Colonic mucosa (tissue), 4 donors: Measurements from ENCODE around the gene EPGN. TPM values are rescaled to one million over a fixed set of nuclear protein-coding genes. Genes with fewer than 3 reads are reported as not detected.

Experiments
- DNase-seq: peaks from one replicate; pipeline ENCODE4 v3.0.0-alpha.2; 2020
- H3K27ac ChIP-seq: fragments of 200-600 bp; one replicate; pipeline ENCODE4 v1.8.0; 2021
- H3K27me3 ChIP-seq: fragments of 200-600 bp; one replicate; pipeline ENCODE4 v1.8.0; 2021
- H3K36me3 ChIP-seq: fragments of 200-600 bp; one replicate; pipeline ENCODE4 v1.8.0; 2021
- H3K4me1 ChIP-seq: fragments of 200-600 bp; one replicate; pipeline ENCODE4 v1.8.0; 2021; ENCODE audit warnings: mild to moderate bottlenecking
- H3K4me3 ChIP-seq: fragments of 200-600 bp; one replicate; pipeline ENCODE4 v1.8.0; 2021
- H3K9ac ChIP-seq, 2 donors: one replicate each; pipeline ENCODE4 v1.7.0; 2013; ENCODE audit warnings: control low read depth in 2 of 2, low read depth in 2 of 2, low read length in 2 of 2
- H3K9me3 ChIP-seq: fragments of 200-600 bp; one replicate; pipeline ENCODE4 v1.8.0; 2021
- CTCF ChIP-seq: fragments of 200-600 bp; IDR thresholded peaks from one replicate; pipeline ENCODE4 v1.8.0; 2022; ENCODE audit warnings: antibody characterized with exemption, mild to moderate bottlenecking
- intact Hi-C: fragments of 100-400 bp; cut with DNase I; formaldehyde crosslinking; loops from one replicate; pipeline ENCODE4 v1.14.1; 2022
- total RNA-seq, 2 donors: library from RNA; stranded (reverse); fragmentation: NEBNext Ultra II Directional in 1 of 2; extraction: Animal tissue kit (Norgen Biotek cat#: 25700) in 1 of 2; gene quantifications; one replicate each; pipeline ENCODE4 v1.2.1, GENCODE V29; 2021
- donor health status: healthy.
- donor health status: DM: no; HTN: no; CAD: no.
- donor health status: DM: no; HTN: no; CAD: no.

The EPGN gene
- total RNA-seq, 2 donors from 2014 or later: not detected

GRCh38 chr4:74325886-74326285 lies 17.6 kb downstream of the EPGN start:
- no peaks in the 10 kb centered on the region for H3K9me3 ChIP-seq
- intact Hi-C loops: no loop called here
- no peak overlapping the region for H3K9ac ChIP-seq
- H3K4me3 ChIP-seq: no peak overlapping the region
- H3K27me3 ChIP-seq: no peaks in the 10 kb centered on the region
- TF ChIP-seq CTCF: no peak
- no peaks in the 10 kb centered on the region for H3K4me1 ChIP-seq
- no peaks in the 10 kb centered on the region for H3K36me3 ChIP-seq
- H3K27ac ChIP-seq: no peak overlapping the region
- DNase-seq: no peak

GRCh38 chr4:74327762-74328161 lies 19.5 kb downstream of the EPGN start:
- no peak overlapping the region for H3K9ac ChIP-seq
- no peak overlapping the region for H3K4me3 ChIP-seq
- intact Hi-C loops: no loop called here
- H3K9me3 ChIP-seq: no peaks in the 10 kb centered on the region
- H3K4me1 ChIP-seq: no peaks in the 10 kb centered on the region
- H3K27ac ChIP-seq: no peak overlapping the region
- H3K36me3 ChIP-seq: no peaks in the 10 kb centered on the region
- no peaks in the 10 kb centered on the region for H3K27me3 ChIP-seq
- TF ChIP-seq CTCF: no peak
- no peak for DNase-seq

- Histone ChIP-seq H3K4me3 (no peak overlapping the region), H3K36me3 (no peaks in the 10 kb centered on the region), H3K9ac (no peak overlapping the region), H3K27me3 (no peaks in the 10 kb centered on the region), H3K9me3 (no peaks in the 10 kb centered on the region), H3K4me1 (no peaks in the 10 kb centered on the region), H3K27ac (no peak overlapping the region)
- TF ChIP-seq CTCF: no peak
- DNase-seq: no peak
- intact Hi-C loops: no loop called here
Measured at GRCh38 chr4:74328501-74328900, 20.2 kb downstream of the EPGN start.

- no peaks in the 10 kb centered on the region for H3K4me1 ChIP-seq
- no peaks in the 10 kb centered on the region for H3K36me3 ChIP-seq
- no peak for TF ChIP-seq CTCF
- no peaks in the 10 kb centered on the region for H3K27me3 ChIP-seq
- no peak for DNase-seq
- no peak overlapping the region for H3K9ac ChIP-seq
- intact Hi-C loops: no loop called here
- no peaks in the 10 kb centered on the region for H3K9me3 ChIP-seq
- H3K4me3 ChIP-seq: no peak overlapping the region
- H3K27ac ChIP-seq: no peak overlapping the region
Measured at GRCh38 chr4:74329307-74329706, 21.0 kb downstream of the EPGN start.

GRCh38 chr4:74330295-74330750 lies 22.1 kb downstream of the EPGN start:
- Histone ChIP-seq H3K27ac (no peak overlapping the region), H3K9ac (no peak overlapping the region), H3K4me3 (no peak overlapping the region), H3K27me3 (no peaks in the 10 kb centered on the region), H3K9me3 (no peaks in the 10 kb centered on the region), H3K4me1 (no peaks in the 10 kb centered on the region), H3K36me3 (no peaks in the 10 kb centered on the region)
- intact Hi-C loops: no loop called here
- no peak for TF ChIP-seq CTCF
- no peak for DNase-seq

- H3K27me3 ChIP-seq: no peaks in the 10 kb centered on the region
- no peaks in the 10 kb centered on the region for H3K4me1 ChIP-seq
- H3K27ac ChIP-seq: no peak overlapping the region
- TF ChIP-seq CTCF: no peak
- H3K36me3 ChIP-seq: no peaks in the 10 kb centered on the region
- DNase-seq: no peak
- H3K9me3 ChIP-seq: no peaks in the 10 kb centered on the region
- intact Hi-C loops: no loop called here
- H3K4me3 ChIP-seq: no peak overlapping the region
- no peak overlapping the region for H3K9ac ChIP-seq
Measured at GRCh38 chr4:74331252-74331651, 23.0 kb downstream of the EPGN start.
